COLO668 (cell line): ENCODE results near the gene CDAN1.
A peak's percentile ranks its signal among the peaks of the same experiment; 100 is the strongest.
"Not testable (repeated sequence)": the region's sequence is repeated elsewhere in the genome, so short reads cannot be mapped to it uniquely, and the experiment has no call there.

ENCODE experiments used
- DNase-seq: peaks from one replicate; lab custom pipeline; 2025; ENCODE audit not compliant: unreplicated experiment; lab: John Stamatoyannopoulos, UW

CDAN1 gene

DNA sequence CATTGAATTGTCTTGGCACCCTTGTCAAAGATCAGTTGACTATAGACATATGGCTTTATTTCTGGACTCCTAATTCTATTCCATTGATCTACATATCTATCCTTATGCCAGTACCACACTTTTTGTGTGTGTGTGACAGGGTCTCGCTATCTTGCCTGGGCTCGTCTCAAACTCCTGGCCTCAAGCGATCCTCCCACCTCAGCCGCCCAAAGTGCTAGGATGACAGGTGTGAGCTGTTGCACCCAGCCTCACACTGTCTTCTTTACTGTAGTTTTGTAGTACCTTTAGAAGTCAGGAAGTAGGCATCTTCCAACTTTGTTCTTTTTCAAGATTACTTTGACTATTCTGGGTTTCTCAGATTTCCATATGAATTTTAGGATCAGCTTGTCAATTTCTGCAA lies 24.3 kb downstream of the CDAN1 start:
- DNase-seq, result no peak

GRCh38 chr15:42711746-42712145 lies 25.2 kb downstream of the CDAN1 start:
- DNase-seq, result no peak

- no peak for DNase-seq
Measured at GRCh38 chr15:42710662-42711061, 26.3 kb downstream of the CDAN1 start.

GRCh38 chr15:42707873-42708544 lies 28.9 kb downstream of the CDAN1 start:
- DNase-seq, result no peak

- no peak for DNase-seq
Measured at GRCh38 chr15:42707068-42707467, 29.9 kb downstream of the CDAN1 start.

DNA sequence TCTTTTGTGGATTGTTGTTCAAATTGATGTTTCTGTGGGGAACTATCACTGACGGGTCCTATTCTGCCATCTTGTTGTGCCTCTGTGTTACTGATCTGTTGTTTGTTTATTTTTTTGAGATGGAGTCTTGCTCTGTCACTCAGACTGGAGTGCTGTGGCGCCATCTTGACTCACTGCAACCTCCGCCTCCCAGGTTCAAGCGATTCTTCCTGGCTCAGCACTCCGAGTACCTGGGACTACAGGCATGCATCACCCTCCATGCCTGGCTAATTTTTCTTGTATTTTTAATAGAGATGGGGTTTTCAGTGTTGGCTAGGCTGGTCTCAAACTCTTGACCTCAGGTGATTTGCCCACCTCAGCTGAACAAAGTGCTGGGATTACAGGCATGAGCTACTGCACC lies 31.6 kb downstream of the CDAN1 start:
- no peak for DNase-seq

DNA sequence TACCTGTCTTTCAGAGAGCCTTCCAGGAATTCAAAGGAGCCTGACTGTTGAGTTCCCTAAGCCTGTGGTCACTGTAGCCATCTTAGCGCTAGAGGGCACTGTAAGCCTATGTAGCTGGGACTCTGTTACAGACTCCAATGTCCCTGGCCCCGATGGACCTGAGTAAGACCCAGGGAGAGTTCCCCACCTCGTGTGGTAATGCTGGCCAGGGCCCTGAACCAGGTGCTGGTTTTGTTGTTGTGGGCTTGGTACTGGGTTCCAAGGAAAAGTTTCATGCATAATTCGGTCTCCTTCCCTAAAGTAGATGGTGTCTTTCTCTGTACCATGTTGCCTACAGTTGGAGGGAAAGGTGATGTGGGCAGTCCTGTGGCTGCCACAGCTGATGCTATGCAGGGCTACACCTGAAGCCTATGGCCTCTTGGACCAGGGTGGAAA lies 32.4 kb downstream of the CDAN1 start:
- peak; percentile 48 for DNase-seq

GRCh38 chr15:42696626-42697025 lies 40.3 kb downstream of the CDAN1 start:
- no peak for DNase-seq

DNA sequence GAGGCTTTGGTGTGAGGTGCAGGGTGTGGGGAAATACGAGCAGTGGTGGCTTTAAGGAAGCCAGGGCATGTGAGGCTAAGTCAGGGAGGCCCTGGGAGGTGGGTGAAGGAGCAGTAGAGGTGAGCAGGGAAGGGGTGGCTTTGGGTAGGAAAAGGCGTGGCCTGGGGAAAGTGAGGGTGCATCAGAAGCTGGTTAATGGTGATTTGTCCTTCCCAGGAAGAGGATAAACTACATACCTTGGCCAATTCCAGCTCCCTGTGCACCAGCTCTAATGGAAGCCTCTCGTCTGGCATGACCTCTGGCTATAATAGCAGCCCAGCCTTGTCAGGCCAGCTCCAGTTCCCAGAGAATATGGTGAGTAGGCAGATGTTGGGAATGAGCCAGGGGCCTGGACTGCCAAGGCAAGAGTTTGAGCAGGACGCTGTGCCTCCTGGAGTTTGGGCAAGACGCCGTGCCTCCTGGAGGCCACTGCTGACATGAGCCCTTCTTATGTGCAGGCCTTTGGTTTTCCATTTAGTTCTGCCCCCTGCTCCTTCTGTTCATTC lies 41.3 kb downstream of the CDAN1 start:
- DNase-seq, result no peak

DNA sequence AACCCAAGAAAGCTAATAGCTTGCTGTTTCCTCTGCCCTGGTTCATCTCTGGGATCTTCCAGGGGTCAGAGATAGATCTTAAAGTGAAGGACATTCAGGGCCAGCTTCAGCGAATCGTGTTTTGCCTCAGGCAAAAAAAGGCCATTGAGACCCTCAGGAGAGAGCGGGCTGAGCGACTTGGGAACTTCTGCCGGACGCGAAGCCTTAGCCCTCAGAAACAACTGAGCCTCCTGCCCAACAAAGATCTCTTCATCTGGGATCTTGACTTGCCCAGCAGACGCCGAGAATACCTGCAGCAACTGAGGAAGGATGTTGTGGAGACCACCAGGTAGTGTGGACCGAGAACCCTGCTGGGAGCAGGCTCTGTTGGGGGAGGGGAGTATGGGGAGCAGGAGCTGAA lies 42.5 kb downstream of the CDAN1 start:
- DNase-seq, result no peak

DNA sequence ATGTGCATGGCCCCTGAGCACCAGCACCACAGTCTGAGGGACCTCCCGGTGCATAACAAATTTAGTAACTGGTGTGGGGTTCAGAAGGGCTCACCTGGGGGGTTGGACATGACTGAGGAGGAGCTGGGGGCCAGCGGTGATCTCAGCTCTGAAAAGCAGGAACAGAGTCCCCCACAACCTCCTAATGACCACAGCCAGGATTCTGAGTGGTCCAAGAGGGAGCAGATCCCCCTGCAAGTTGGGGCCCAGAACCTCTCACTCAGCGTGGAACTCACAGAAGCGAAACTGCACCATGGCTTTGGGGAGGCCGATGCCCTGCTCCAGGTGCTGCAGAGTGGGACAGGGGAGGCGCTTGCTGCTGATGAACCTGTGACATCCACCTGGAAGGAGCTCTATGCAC lies 43.0 kb downstream of the CDAN1 start:
- DNase-seq, result no peak

DNA sequence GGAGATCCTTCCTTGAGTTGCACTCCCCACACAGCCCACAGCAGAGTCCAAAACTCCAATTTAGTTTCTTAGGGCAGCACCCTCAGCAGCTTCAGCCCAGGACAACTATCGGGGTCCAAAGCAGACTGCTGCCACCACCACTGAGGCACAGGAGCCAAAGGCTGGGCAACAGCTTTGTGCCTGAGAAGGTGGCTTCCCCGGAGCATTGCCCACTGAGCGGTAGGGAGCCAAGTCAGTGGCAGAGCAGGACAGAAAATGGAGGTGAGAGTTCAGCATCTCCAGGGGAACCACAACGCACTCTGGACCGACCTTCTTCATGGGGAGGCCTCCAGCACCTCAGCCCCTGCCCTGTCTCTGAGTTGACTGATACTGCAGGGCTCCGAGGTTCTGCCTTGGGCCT lies 43.4 kb downstream of the CDAN1 start:
- no peak for DNase-seq

GRCh38 chr15:42692997-42693396 lies 43.9 kb downstream of the CDAN1 start:
- no peak for DNase-seq

GRCh38 chr15:42692536-42692935 lies 44.4 kb downstream of the CDAN1 start:
- DNase-seq, result no peak

GRCh38 chr15:42691770-42692169 lies 45.2 kb downstream of the CDAN1 start:
- no peak for DNase-seq

DNA sequence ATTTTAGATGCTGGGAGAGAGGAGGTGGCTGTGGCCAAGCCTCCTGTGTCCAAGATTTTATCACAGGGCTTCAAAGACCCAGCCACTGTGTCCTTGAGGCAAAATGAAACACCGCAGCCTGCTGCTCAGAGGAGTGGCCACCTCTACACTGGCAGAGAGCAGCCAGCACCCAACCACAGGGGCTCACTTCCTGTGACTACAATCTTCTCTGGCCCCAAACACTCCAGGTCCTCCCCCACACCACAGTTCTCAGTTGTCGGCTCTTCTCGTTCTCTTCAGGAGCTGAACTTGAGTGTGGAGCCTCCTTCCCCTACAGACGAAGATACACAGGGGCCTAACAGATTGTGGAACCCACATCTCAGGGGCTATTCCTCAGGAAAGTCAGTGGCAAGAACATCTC lies 45.6 kb downstream of the CDAN1 start:
- DNase-seq, result no peak

DNA sequence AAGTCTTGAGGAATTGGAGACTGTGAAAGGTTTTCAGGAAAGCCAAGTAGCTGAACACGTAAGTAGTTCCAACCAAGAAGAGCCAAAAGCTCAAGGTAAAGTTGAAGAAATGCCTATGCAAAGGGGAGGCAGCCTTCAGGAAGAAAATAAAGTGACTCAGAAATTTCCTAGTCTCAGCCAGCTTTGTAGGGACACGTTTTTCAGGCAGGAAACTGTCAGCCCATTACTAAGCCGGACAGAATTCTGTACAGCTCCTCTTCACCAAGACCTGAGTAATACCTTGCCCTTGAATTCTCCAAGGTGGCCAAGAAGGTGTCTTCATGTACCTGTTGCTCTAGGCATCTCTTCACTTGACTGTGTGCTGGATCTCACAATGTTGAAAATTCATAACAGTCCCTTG lies 48.6 kb downstream of the CDAN1 start:
- no peak for DNase-seq

DNA sequence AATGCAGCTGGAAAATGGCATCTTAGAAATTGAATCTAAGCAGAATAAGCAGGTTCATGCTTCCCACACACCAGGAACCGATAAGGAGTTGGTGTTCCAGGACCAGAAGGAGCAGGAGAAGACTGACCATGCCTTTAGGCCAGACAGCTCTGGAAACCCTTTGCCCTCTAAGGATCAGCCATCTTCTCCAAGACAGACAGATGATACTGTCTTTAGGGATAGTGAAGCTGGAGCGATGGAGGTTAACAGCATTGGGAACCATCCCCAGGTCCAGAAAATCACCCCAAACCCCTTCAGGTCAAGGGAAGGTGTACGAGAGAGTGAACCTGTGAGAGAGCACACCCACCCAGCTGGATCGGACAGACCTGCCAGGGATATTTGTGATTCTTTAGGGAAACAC lies 49.2 kb downstream of the CDAN1 start:
- DNase-seq, result no peak

DNA sequence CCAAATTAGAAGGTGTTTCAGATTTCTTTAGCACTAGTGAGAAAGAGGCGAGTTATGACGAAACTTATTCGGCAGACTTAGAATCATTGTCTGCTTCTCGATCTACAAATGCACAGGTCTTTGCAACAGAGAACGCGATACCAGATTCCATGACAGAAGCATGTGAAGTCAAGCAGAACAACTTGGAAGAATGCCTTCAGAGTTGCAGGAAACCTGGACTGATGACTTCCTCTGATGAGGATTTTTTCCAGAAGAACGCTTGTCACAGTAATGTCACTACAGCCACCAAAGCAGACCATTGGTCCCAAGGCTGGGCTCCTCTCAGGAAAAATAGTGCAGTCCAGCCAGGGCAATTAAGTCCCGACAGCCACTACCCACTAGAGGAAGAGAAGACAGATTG lies 50.6 kb downstream of the CDAN1 start:
- no peak for DNase-seq

- no peak for DNase-seq
Measured at GRCh38 chr15:42681119-42681518, 55.8 kb downstream of the CDAN1 start.

- not testable (repeated sequence) for DNase-seq
Measured at GRCh38 chr15:42680142-42680482, 56.8 kb downstream of the CDAN1 start.

GRCh38 chr15:42679285-42680141 lies 57.4 kb downstream of the CDAN1 start:
- DNase-seq, result no peak
